Caco-2 (cell line): ENCODE results near the gene PFKFB3. TPM values are rescaled to one million over a fixed set of nuclear protein-coding genes. Genes with fewer than 3 reads are reported as not detected.

Experiments used
- BruUV-seq: library from RNA; stranded (reverse); fragments of 400-500 nt; replicated peaks from 2 replicates; lab custom pipeline; 2021; lab: Mats Ljungman, UMichigan
- CTCF ChIA-PET: fragments of 300-600 bp; sonication (Branson Sonifier 250); formaldehyde crosslinking; loops from one replicate; lab custom pipeline; 2022; ENCODE audit warnings: antibody characterized with exemption; lab: Charles Lee
- POLR2A ChIA-PET: fragments of 300-600 bp; sonication (Branson Sonifier 250); formaldehyde crosslinking; loops from one replicate; lab custom pipeline; 2022; ENCODE audit warnings: antibody characterized with exemption; lab: Charles Lee
- DNase-seq, 2 experiments: peaks; one replicate each; pipeline versions ENCODE4 v3.0.0 to v3.0.0-alpha.2; 2020 to 2022
- H3K27me3 ChIP-seq: replicated peaks from 2 replicates; pipeline ENCODE4 v1.6.0; 2011; ENCODE audit warnings: low read length; ENCODE audit not compliant: control insufficient read depth, insufficient read depth
- H3K36me3 ChIP-seq: 2 replicates; pipeline ENCODE4 v1.5.1; 2011; ENCODE audit warnings: low read length; ENCODE audit not compliant: control insufficient read depth, insufficient read depth
- H3K4me1 ChIP-seq: fragments of 250-450 bp; sonication (Bioruptor Pico); 2 replicates; pipeline ENCODE4 v1.5.1; 2020; ENCODE audit warnings: mild to moderate bottlenecking
- H3K4me3 ChIP-seq: 2 replicates; pipeline ENCODE4 v1.5.1; 2011; ENCODE audit warnings: low read depth, mild to moderate bottlenecking, control low read depth, low read length
- H3K9me3 ChIP-seq: fragments of 250-450 bp; sonication (Bioruptor Pico); 2 replicates; pipeline ENCODE4 v1.5.1; 2020; ENCODE audit warnings: mild to moderate bottlenecking, moderate library complexity
- H3K27ac Mint-ChIP-seq: one replicate; pipeline ENCODE4 v1.8.0; 2022; ENCODE audit warnings: mixed read lengths; ENCODE audit not compliant: unreplicated experiment
- H3K27me3 Mint-ChIP-seq: one replicate; pipeline ENCODE4 v1.8.0; 2022; ENCODE audit warnings: mixed read lengths; ENCODE audit not compliant: insufficient read depth, unreplicated experiment
- H3K36me3 Mint-ChIP-seq: one replicate; pipeline ENCODE4 v1.8.0; 2022; ENCODE audit warnings: mild to moderate bottlenecking, mixed read lengths; ENCODE audit not compliant: insufficient read depth, unreplicated experiment
- H3K4me1 Mint-ChIP-seq: one replicate; pipeline ENCODE4 v1.8.0; 2022; ENCODE audit warnings: low read depth, mixed read lengths; ENCODE audit not compliant: unreplicated experiment
- H3K4me3 Mint-ChIP-seq: one replicate; pipeline ENCODE4 v1.8.0; 2022; ENCODE audit warnings: mild to moderate bottlenecking, moderate library complexity, mixed read lengths; ENCODE audit not compliant: unreplicated experiment
- H3K9me3 Mint-ChIP-seq: one replicate; pipeline ENCODE4 v1.8.0; 2022; ENCODE audit warnings: mixed read lengths; ENCODE audit not compliant: unreplicated experiment
- intact Hi-C: fragments of 100-400 bp; cut with micrococcal nuclease; formaldehyde crosslinking; loops from one replicate; pipeline ENCODE4 v1.10.0; 2022; ENCODE audit not compliant: unreplicated experiment
- total RNA-seq: library from RNA; stranded (reverse); gene quantifications from 2 replicates; pipeline ENCODE4 v1.2.3, GENCODE V29; 2022
- TF ChIP-seq, protein P1 (sequence below), 2 experiments: fragments of 200-600 bp in 1 of 2; IDR thresholded peaks; 1 replicate in 1 of 2; 2 replicates in 1 of 2; pipeline versions ENCODE4 v1.5.1 to v1.8.0; 2011 to 2022; ENCODE audit warnings: antibody characterized with exemption in 1 of 2, control low read depth in 1 of 2, inconsistent platforms in 1 of 2, low read depth in 1 of 2, low read length in 1 of 2, mild to moderate bottlenecking in 1 of 2, moderate library complexity in 1 of 2; ENCODE audit not compliant: insufficient read depth in 1 of 2, severe bottlenecking in 1 of 2, unreplicated experiment in 1 of 2

Gene PFKFB3
- total RNA-seq, 1 experiment from 2014 or later = 33.0 TPM

- Histone ChIP-seq H3K36me3 (no peaks in the 10 kb centered on the region), H3K9me3 (no peaks in the 10 kb centered on the region), H3K4me1 (peaks cover 13% of the 10 kb centered on the region), H3K4me3 (peak overlapping the region; percentile 78), H3K27me3 (no peaks in the 10 kb centered on the region)
- peaks cover 8% of the 10 kb centered on the region for H3K4me1 Mint-ChIP-seq
- no TSS peak for BruUV-seq
- CTCF ChIA-PET = interaction anchor here (3.1 to 5.2 kb wide), 2 partner anchors 201 to 205 kb away, joined by 51 to 327 read pairs; no protein-coding TSS in a partner anchor
- peak overlapping the region; percentile 92 for H3K4me3 Mint-ChIP-seq
- H3K9me3 Mint-ChIP-seq = no peaks in the 10 kb centered on the region
- no peak for DNase-seq
- POLR2A ChIA-PET = interaction anchor here (0.6 to 2.8 kb wide), 2 partner anchors 201 to 1656 kb away, joined by 6 to 46 read pairs; no protein-coding TSS in a partner anchor
- H3K27ac Mint-ChIP-seq = no peak overlapping the region
- no peaks in the 10 kb centered on the region for H3K27me3 Mint-ChIP-seq
- intact Hi-C loops = loop anchor here (5.0 kb wide), 2 partner anchors 113 to 477 kb away; partner anchors contain the start of gene RBM17
- TF ChIP-seq, protein P1, sequence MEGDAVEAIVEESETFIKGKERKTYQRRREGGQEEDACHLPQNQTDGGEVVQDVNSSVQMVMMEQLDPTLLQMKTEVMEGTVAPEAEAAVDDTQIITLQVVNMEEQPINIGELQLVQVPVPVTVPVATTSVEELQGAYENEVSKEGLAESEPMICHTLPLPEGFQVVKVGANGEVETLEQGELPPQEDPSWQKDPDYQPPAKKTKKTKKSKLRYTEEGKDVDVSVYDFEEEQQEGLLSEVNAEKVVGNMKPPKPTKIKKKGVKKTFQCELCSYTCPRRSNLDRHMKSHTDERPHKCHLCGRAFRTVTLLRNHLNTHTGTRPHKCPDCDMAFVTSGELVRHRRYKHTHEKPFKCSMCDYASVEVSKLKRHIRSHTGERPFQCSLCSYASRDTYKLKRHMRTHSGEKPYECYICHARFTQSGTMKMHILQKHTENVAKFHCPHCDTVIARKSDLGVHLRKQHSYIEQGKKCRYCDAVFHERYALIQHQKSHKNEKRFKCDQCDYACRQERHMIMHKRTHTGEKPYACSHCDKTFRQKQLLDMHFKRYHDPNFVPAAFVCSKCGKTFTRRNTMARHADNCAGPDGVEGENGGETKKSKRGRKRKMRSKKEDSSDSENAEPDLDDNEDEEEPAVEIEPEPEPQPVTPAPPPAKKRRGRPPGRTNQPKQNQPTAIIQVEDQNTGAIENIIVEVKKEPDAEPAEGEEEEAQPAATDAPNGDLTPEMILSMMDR (IDR thresholded peaks at IDR 0.05; ENCODE audit: insufficient read depth in 1 of 2, low read depth in 1 of 2, low read length in 1 of 2, severe bottlenecking in 1 of 2, unreplicated experiment in 1 of 2) = no peak
- H3K36me3 Mint-ChIP-seq = peaks cover 23% of the 10 kb centered on the region
Measured at GRCh38 chr10:6200440-6200733, 2.3 kb upstream of the PFKFB3 start.

GRCh38 chr10:6200734-6201515, 1.8 kb upstream of the PFKFB3 start:
- H3K9me3 ChIP-seq = no peaks in the 10 kb centered on the region
- Mint-ChIP-seq H3K9me3 (no peaks in the 10 kb centered on the region), H3K4me3 (peak overlapping the region; percentile 92), H3K27ac (no peak overlapping the region), H3K27me3 (no peaks in the 10 kb centered on the region), H3K36me3 (peaks cover 23% of the 10 kb centered on the region), H3K4me1 (peaks cover 8% of the 10 kb centered on the region)
- POLR2A ChIA-PET = interaction anchor here (0.6 to 2.8 kb wide), 2 partner anchors 201 to 1656 kb away, joined by 6 to 46 read pairs; no protein-coding TSS in a partner anchor
- peak in 1 of 2 experiments; percentile 52 for DNase-seq
- BruUV-seq = no TSS peak
- TF ChIP-seq, protein P1 (IDR thresholded peaks at IDR 0.05; ENCODE audit: insufficient read depth in 1 of 2, low read depth in 1 of 2, low read length in 1 of 2, severe bottlenecking in 1 of 2, unreplicated experiment in 1 of 2) = no peak
- CTCF ChIA-PET = interaction anchor here (0.6 to 5.2 kb wide), 4 partner anchors 79 to 292 kb away, joined by 3 to 327 read pairs (median 30); no protein-coding TSS in a partner anchor
- no peaks in the 10 kb centered on the region for H3K27me3 ChIP-seq
- H3K36me3 ChIP-seq = no peaks in the 10 kb centered on the region
- peak overlapping the region; percentile 78 for H3K4me3 ChIP-seq
- peaks cover 13% of the 10 kb centered on the region for H3K4me1 ChIP-seq
- intact Hi-C loops = loop anchor here (5.0 kb wide), 2 partner anchors 114 to 476 kb away; partner anchors contain the start of gene RBM17

DNA sequence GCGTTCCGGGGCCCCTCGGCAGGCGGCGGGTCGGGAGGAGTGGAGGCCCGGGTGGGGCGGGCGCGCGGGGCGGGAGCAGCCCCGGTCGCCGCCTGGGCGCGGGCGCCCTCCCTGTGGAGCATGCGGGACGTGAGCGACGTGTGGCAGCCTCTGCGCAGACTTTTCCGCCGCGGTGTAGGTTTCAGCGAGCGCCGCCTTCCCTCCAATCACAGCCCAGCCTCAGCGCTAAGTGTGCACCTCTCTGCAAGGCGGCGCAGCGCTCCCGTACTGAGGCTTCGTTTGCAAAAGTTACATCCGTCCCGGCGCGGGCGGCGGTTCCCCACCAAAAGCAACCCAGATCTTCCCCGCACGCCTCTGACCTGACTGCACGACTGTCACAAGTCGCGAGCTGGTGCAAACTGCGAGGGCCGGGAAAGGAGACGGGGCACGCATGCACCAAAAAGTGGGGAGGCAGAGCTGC, 1.2 kb upstream of the PFKFB3 start:
- H3K27me3 ChIP-seq = no peaks in the 10 kb centered on the region
- H3K4me3 Mint-ChIP-seq = peak overlapping the region; percentile 92
- peaks cover 23% of the 10 kb centered on the region for H3K36me3 Mint-ChIP-seq
- H3K9me3 Mint-ChIP-seq = no peaks in the 10 kb centered on the region
- peaks cover 8% of the 10 kb centered on the region for H3K4me1 Mint-ChIP-seq
- POLR2A ChIA-PET = interaction anchor here (1.2 to 2.8 kb wide), 5 partner anchors 31 to 205 kb away, joined by 3 to 46 read pairs (median 8); no protein-coding TSS in a partner anchor
- no peaks in the 10 kb centered on the region for H3K9me3 ChIP-seq
- peaks cover 13% of the 10 kb centered on the region for H3K4me1 ChIP-seq
- peak overlapping the region; percentile 78 for H3K27ac Mint-ChIP-seq
- TF ChIP-seq, protein P1 (IDR thresholded peaks at IDR 0.05; ENCODE audit: insufficient read depth in 1 of 2, low read depth in 1 of 2, low read length in 1 of 2, severe bottlenecking in 1 of 2, unreplicated experiment in 1 of 2) = peak in 1 of 2 experiments; percentile 18
- peak; percentile 74 to 81 for DNase-seq
- H3K27me3 Mint-ChIP-seq = no peaks in the 10 kb centered on the region
- peak overlapping the region; percentile 78 for H3K4me3 ChIP-seq
- intact Hi-C loops = loop anchor here (5.0 kb wide), 2 partner anchors 114 to 476 kb away; partner anchors contain the start of gene RBM17
- CTCF ChIA-PET = interaction anchor here (0.6 to 5.2 kb wide), 8 partner anchors 38 to 208 kb away, joined by 6 to 327 read pairs (median 10); no protein-coding TSS in a partner anchor
- no TSS peak for BruUV-seq
- H3K36me3 ChIP-seq = no peaks in the 10 kb centered on the region
